NB4 (cell line): Measurements from ENCODE around the gene TTC38.

ENCODE experiments used
- MYC ChIP-seq: IDR thresholded peaks from 2 replicates; pipeline ENCODE4 v1.6.1; 2011; ENCODE audit warnings: low read depth, low read length
- POLR2A ChIP-seq: IDR thresholded peaks from 2 replicates; pipeline ENCODE4 v1.6.1; 2011; ENCODE audit warnings: mild to moderate bottlenecking; ENCODE audit not compliant: insufficient read length; ENCODE audit errors: extremely low read depth
- TF ChIP-seq, protein P1 (sequence below): IDR thresholded peaks from one replicate; pipeline ENCODE4 v1.5.1; 2012; ENCODE audit warnings: low read depth, low read length

DNA sequence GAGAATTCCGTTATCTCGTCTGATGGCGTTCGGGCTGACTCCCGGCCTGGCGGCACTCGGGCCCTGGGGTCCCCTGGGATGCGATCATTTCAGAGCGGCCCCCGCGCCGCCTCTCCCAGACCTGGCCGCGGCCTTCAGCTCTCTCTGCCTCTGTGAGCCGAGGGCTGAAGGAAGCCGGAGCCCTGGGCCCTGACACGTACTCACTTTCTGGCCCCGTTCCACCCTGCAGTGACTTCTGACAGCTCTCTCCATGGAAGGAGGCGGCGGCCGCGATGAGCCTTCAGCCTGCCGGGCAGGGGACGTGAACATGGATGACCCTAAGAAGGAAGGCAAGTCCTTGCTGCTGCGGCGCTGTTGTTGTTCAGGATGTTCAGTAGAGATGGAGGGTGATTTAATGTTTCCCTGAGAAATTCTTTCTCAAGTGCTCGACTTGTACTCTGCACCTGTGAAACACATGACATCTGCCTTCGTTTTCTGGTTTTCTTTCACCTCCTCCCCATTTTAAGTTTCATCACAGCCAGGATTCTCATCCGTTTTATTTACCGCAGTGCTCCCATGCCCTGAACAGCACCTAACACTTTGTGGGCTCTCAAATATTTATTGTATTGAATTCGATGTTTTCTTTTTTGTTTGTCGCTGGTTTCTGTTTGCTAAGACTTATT lies 29.5 kb downstream of the TTC38 start:
- TF ChIP-seq POLR2A (no peak), MYC (no peak)
- TF ChIP-seq, protein P1, sequence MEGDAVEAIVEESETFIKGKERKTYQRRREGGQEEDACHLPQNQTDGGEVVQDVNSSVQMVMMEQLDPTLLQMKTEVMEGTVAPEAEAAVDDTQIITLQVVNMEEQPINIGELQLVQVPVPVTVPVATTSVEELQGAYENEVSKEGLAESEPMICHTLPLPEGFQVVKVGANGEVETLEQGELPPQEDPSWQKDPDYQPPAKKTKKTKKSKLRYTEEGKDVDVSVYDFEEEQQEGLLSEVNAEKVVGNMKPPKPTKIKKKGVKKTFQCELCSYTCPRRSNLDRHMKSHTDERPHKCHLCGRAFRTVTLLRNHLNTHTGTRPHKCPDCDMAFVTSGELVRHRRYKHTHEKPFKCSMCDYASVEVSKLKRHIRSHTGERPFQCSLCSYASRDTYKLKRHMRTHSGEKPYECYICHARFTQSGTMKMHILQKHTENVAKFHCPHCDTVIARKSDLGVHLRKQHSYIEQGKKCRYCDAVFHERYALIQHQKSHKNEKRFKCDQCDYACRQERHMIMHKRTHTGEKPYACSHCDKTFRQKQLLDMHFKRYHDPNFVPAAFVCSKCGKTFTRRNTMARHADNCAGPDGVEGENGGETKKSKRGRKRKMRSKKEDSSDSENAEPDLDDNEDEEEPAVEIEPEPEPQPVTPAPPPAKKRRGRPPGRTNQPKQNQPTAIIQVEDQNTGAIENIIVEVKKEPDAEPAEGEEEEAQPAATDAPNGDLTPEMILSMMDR: no peak
